ENCODE data around the gene SF3A1. TPM values are rescaled to one million over a fixed set of nuclear protein-coding genes. Genes with fewer than 3 reads are reported as not detected.

Gene SF3A1
- total and polyA plus RNA-seq, 2 donors (not counting 1 experiment from before 2014, with no cell fraction given): 92.1 to 283 TPM

DNA sequence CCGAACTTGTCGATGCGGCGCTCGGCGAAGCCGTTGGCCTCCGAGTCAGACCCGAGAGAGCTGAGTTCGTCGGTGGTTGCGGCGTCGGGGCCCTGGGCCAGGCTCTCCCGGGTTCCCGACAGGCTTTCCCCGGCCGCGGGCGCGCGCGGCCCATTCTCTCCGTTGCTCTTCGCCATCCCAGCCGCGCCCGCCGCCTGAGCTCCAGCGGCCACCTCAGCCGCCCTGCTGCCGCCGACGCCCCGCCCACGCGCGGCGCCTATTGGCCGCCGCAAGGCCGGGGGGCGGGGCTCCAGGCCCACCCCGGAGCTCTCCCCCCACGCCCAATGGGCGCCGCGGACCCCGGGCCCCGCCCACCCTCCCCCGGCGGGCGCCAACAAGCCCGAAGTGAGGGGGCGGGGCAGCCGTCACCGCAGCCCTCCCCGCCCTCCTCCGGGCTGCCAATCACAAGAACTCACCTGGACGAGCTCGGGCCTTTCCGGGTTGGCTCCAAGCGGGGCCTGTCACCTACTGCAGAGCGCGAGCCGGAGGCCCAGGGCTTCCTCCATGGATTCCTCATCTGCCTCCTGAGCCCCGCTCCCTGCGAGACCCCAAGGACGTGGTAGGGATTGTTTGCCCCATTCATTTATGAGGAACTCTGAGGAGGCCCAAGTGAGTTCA, 29.9 kb downstream of the SF3A1 start, which contains the start of gene TBC1D10A:
TBC1D10A (minus strand) TSS at position 236 of the 657 bp plus-strand sequence; CDS start at position 176, 60 bp downstream.
- peaks cover 30 to 43% of the 10 kb centered on the region in 2 donors for H3K4me1 ChIP-seq (ENCODE audit: control insufficient read depth in 2 of 2, insufficient read depth in 2 of 2, low read length in 2 of 2)
- H3K79me2 ChIP-seq (ENCODE audit: control insufficient read depth, insufficient read depth, low read length): peaks cover 52% of the 10 kb centered on the region
- H2AFZ ChIP-seq (ENCODE audit: insufficient read depth, low read depth, low read length, poor library complexity, severe bottlenecking): peak within 1 kb of the TSS; percentile 87
- no peaks in the 10 kb centered on the region for H3K27me3 Mint-ChIP-seq
- no peaks in the 10 kb centered on the region for H3K9me3 Mint-ChIP-seq (ENCODE audit: insufficient read depth)
- intact Hi-C loops (cut with micrococcal nuclease): loop anchor here (1.0 kb wide), 6 partner anchors 23 to 97 kb away; partner anchors contain the start of genes CASTOR1, RNF215 and SF3A1
- peak; percentile 96 for ATAC-seq (ENCODE audit: low read depth)
- H3K4me1 Mint-ChIP-seq: peaks cover 49% of the 10 kb centered on the region
- peak within 1 kb of the TSS; percentile 40 to 92 (median 83) for H3K4me3 ChIP-seq (ENCODE audit: control extremely low read depth in 1 of 5, extremely low read depth in 1 of 5, insufficient read depth in 1 of 5, low read depth in 2 of 5, low read length in 4 of 5)
- no peaks in the 10 kb centered on the region for H3K27me3 ChIP-seq (replicated peaks in 1 of 4; ENCODE audit: control extremely low read depth in 1 of 4, control insufficient read depth in 3 of 4, insufficient read depth in 4 of 4, low read length in 3 of 4)
- H3K36me3 ChIP-seq (replicated peaks in 1 of 2; ENCODE audit: control extremely low read depth in 1 of 2, control insufficient read depth in 1 of 2, extremely low read depth in 1 of 2, insufficient read depth in 2 of 2, low read length in 1 of 2): peaks cover 0 to 20% of the 10 kb centered on the region in 2 experiments
- POLR2A ChIA-PET: interaction anchor here (0.6 to 5.7 kb wide), 7 partner anchors 17 to 38 kb away, joined by 3 to 64 read pairs (median 16); partner anchors contain the start of genes CASTOR1, CCDC157 and SF3A1
- DNase-seq: peak; percentile 95
- peak within 1 kb of the TSS; percentile 93 for H3K27ac Mint-ChIP-seq
- H3K4me2 ChIP-seq (replicated peaks; ENCODE audit: low read depth, low read length, poor library complexity, severe bottlenecking): peak within 1 kb of the TSS; percentile 97
- no peak for TF ChIP-seq EZH2 (IDR thresholded peaks at IDR 0.05; ENCODE audit: borderline replicate concordance, insufficient read depth, low read depth, low read length, poor library complexity, severe bottlenecking)
- TF ChIP-seq, protein P1, sequence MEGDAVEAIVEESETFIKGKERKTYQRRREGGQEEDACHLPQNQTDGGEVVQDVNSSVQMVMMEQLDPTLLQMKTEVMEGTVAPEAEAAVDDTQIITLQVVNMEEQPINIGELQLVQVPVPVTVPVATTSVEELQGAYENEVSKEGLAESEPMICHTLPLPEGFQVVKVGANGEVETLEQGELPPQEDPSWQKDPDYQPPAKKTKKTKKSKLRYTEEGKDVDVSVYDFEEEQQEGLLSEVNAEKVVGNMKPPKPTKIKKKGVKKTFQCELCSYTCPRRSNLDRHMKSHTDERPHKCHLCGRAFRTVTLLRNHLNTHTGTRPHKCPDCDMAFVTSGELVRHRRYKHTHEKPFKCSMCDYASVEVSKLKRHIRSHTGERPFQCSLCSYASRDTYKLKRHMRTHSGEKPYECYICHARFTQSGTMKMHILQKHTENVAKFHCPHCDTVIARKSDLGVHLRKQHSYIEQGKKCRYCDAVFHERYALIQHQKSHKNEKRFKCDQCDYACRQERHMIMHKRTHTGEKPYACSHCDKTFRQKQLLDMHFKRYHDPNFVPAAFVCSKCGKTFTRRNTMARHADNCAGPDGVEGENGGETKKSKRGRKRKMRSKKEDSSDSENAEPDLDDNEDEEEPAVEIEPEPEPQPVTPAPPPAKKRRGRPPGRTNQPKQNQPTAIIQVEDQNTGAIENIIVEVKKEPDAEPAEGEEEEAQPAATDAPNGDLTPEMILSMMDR (IDR thresholded peaks at IDR 0.05): no peak
- CTCF ChIA-PET: interaction anchor here (0.8 to 3.5 kb wide), 12 partner anchors 17 to 308 kb away, joined by 3 to 99 read pairs (median 4); partner anchors contain the start of genes CASTOR1, CCDC157, RNF215 and SF3A1
- peaks cover 45% of the 10 kb centered on the region for H4K20me1 ChIP-seq (ENCODE audit: control insufficient read depth, insufficient read depth, low read length, poor library complexity, severe bottlenecking)
- WGBS (ENCODE audit: insufficient coverage): under 1% methylated on average over 65 of the region's 69 CpGs
- H3K9me3 ChIP-seq (ENCODE audit: control extremely low read depth in 1 of 3, control insufficient read depth in 2 of 3, insufficient read depth in 1 of 3, low read length in 2 of 3): no peaks in the 10 kb centered on the region
- peak within 1 kb of the TSS; percentile 86 for H3K4me3 Mint-ChIP-seq
- H3K27ac ChIP-seq (ENCODE audit: low read length in 2 of 2): peak within 1 kb of the TSS; percentile 57 to 88
- peak within 1 kb of the TSS; percentile 86 for H3K9ac ChIP-seq (ENCODE audit: low read length)

Measured in B cell (primary cell).